Vagina (tissue), 2 donors: ENCODE results near the gene PNPLA2.

Experiments
- POLR2A ChIP-seq, 2 donors: fragments of 450-650 bp; IDR thresholded peaks; one replicate each; pipeline ENCODE4 v1.6.1; 2017; ENCODE audit warnings: antibody characterized with exemption in 2 of 2, mild to moderate bottlenecking in 2 of 2, moderate library complexity in 2 of 2
- POLR2AphosphoS5 ChIP-seq, 2 donors: sonication (generic); formaldehyde crosslinking; IDR thresholded peaks; one replicate each; pipeline ENCODE4 v1.9.0; 2017; ENCODE audit warnings: antibody characterized with exemption in 2 of 2, mild to moderate bottlenecking in 2 of 2, low read depth in 1 of 2; ENCODE audit not compliant: insufficient read depth in 1 of 2
- TF ChIP-seq, protein P1 (sequence below), 3 experiments: fragments of 450-650 bp in 2 of 3; fragments of 200-600 bp in 1 of 3; sonication (generic) in 1 of 3; IDR thresholded peaks; one replicate each; pipeline ENCODE4 v1.5.1; 2017 to 2019; ENCODE audit warnings: antibody characterized with exemption in 3 of 3, mild to moderate bottlenecking in 2 of 3, moderate library complexity in 2 of 3

DNA sequence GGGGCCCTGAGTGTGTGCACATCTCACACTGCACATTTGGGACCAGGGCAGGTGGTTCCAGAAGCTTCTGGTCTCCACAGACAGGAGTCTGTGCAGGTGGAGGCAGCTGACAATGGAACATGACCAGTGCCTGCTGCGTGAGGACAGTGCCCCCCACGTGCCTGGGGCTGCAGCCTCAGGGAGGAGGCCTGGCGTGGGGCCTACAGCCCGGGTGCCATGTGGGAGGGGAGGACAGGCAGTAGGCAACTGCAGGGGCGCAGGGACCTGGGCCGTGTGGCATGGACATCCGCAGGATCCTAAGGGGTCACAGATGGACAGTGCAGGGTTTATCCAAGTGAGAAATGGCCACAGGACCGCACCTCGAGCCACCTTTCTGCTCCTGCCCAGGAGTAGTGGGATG is 52.8 kb downstream of the PNPLA2 start:
- TF ChIP-seq, protein P1, sequence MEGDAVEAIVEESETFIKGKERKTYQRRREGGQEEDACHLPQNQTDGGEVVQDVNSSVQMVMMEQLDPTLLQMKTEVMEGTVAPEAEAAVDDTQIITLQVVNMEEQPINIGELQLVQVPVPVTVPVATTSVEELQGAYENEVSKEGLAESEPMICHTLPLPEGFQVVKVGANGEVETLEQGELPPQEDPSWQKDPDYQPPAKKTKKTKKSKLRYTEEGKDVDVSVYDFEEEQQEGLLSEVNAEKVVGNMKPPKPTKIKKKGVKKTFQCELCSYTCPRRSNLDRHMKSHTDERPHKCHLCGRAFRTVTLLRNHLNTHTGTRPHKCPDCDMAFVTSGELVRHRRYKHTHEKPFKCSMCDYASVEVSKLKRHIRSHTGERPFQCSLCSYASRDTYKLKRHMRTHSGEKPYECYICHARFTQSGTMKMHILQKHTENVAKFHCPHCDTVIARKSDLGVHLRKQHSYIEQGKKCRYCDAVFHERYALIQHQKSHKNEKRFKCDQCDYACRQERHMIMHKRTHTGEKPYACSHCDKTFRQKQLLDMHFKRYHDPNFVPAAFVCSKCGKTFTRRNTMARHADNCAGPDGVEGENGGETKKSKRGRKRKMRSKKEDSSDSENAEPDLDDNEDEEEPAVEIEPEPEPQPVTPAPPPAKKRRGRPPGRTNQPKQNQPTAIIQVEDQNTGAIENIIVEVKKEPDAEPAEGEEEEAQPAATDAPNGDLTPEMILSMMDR (IDR thresholded peaks at IDR 0.05) = no peak
- no peak for TF ChIP-seq POLR2A (IDR thresholded peaks at IDR 0.05)
- TF ChIP-seq POLR2AphosphoS5 (IDR thresholded peaks at IDR 0.05; ENCODE audit: insufficient read depth in 1 of 2, low read depth in 1 of 2) = no peak
